T-helper 2 cell treated with Interferon-gamma antibody and Interleukin-4, amounts not matched to agents 5 μg/mL and 100 μg/mL, for 36 hours (primary cell): ENCODE data around the gene PDE3A.

Experiments used
- DNase-seq: peaks from one replicate; pipeline ENCODE4 v3.0.0; 2021; ENCODE audit warnings: low spot score
- H3K27ac Mint-ChIP-seq: one replicate; pipeline ENCODE4 v1.8.0; 2021; ENCODE audit warnings: mild to moderate bottlenecking, mixed read lengths
- H3K27me3 Mint-ChIP-seq: one replicate; pipeline ENCODE4 v1.8.0; 2021; ENCODE audit warnings: low read depth, mixed read lengths
- H3K36me3 Mint-ChIP-seq: one replicate; pipeline ENCODE4 v1.8.0; 2021; ENCODE audit warnings: low read depth, mixed read lengths
- H3K4me1 Mint-ChIP-seq: one replicate; pipeline ENCODE4 v1.8.0; 2021; ENCODE audit warnings: low read depth, mixed read lengths
- H3K4me3 Mint-ChIP-seq: one replicate; pipeline ENCODE4 v1.8.0; 2022; ENCODE audit warnings: mild to moderate bottlenecking, moderate library complexity, mixed read lengths
- H3K9me3 Mint-ChIP-seq: one replicate; pipeline ENCODE4 v1.8.0; 2021; ENCODE audit warnings: mixed read lengths

Gene PDE3A

GRCh38 chr12:20443792-20444191 lies 75.5 kb downstream of the PDE3A start:
- Mint-ChIP-seq H3K4me3 (no peak overlapping the region), H3K27me3 (no peaks in the 10 kb centered on the region), H3K36me3 (no peaks in the 10 kb centered on the region), H3K27ac (no peak overlapping the region), H3K4me1 (no peaks in the 10 kb centered on the region), H3K9me3 (no peaks in the 10 kb centered on the region)
- DNase-seq = no peak

- no peaks in the 10 kb centered on the region for H3K27me3 Mint-ChIP-seq
Observed at GRCh38 chr12:20444595-20445170, 76.3 kb downstream of the PDE3A start.

GRCh38 chr12:20445687-20446086 lies 77.3 kb downstream of the PDE3A start:
- Mint-ChIP-seq H3K4me1 (no peaks in the 10 kb centered on the region), H3K36me3 (no peaks in the 10 kb centered on the region), H3K27ac (no peak overlapping the region), H3K4me3 (no peak overlapping the region), H3K27me3 (no peaks in the 10 kb centered on the region), H3K9me3 (no peaks in the 10 kb centered on the region)
- no peak for DNase-seq

More at GRCh38 chr12:20444595-20445170, 76.3 kb downstream of the PDE3A start:
- DNase-seq = no peak
- H3K9me3 Mint-ChIP-seq = no peaks in the 10 kb centered on the region
- H3K4me1 Mint-ChIP-seq = no peaks in the 10 kb centered on the region
- no peak overlapping the region for H3K4me3 Mint-ChIP-seq
- H3K27ac Mint-ChIP-seq = no peak overlapping the region
- H3K36me3 Mint-ChIP-seq = no peaks in the 10 kb centered on the region

- Mint-ChIP-seq H3K4me1 (no peaks in the 10 kb centered on the region), H3K9me3 (no peaks in the 10 kb centered on the region), H3K4me3 (no peak overlapping the region), H3K27me3 (no peaks in the 10 kb centered on the region), H3K27ac (no peak overlapping the region), H3K36me3 (no peaks in the 10 kb centered on the region)
- no peak for DNase-seq
Observed at GRCh38 chr12:20446836-20447235, 78.5 kb downstream of the PDE3A start.

GRCh38 chr12:20448781-20449180 lies 80.4 kb downstream of the PDE3A start:
- H3K9me3 Mint-ChIP-seq = no peaks in the 10 kb centered on the region
- no peaks in the 10 kb centered on the region for H3K4me1 Mint-ChIP-seq
- H3K4me3 Mint-ChIP-seq = no peak overlapping the region
- H3K36me3 Mint-ChIP-seq = no peaks in the 10 kb centered on the region
- no peak overlapping the region for H3K27ac Mint-ChIP-seq
- no peaks in the 10 kb centered on the region for H3K27me3 Mint-ChIP-seq
- DNase-seq = no peak

- Mint-ChIP-seq H3K4me1 (no peaks in the 10 kb centered on the region), H3K36me3 (no peaks in the 10 kb centered on the region), H3K27me3 (no peaks in the 10 kb centered on the region), H3K27ac (no peak overlapping the region), H3K9me3 (no peaks in the 10 kb centered on the region), H3K4me3 (no peak overlapping the region)
- no peak for DNase-seq
Observed at GRCh38 chr12:20450591-20451180, 82.3 kb downstream of the PDE3A start.

GRCh38 chr12:20451761-20452160 lies 83.4 kb downstream of the PDE3A start:
- Mint-ChIP-seq H3K36me3 (no peaks in the 10 kb centered on the region), H3K9me3 (no peaks in the 10 kb centered on the region), H3K27me3 (no peaks in the 10 kb centered on the region), H3K27ac (no peak overlapping the region), H3K4me3 (no peak overlapping the region), H3K4me1 (no peaks in the 10 kb centered on the region)
- DNase-seq = no peak

- Mint-ChIP-seq H3K4me3 (no peak overlapping the region), H3K4me1 (no peaks in the 10 kb centered on the region), H3K36me3 (no peaks in the 10 kb centered on the region), H3K27ac (no peak overlapping the region), H3K27me3 (no peaks in the 10 kb centered on the region), H3K9me3 (no peaks in the 10 kb centered on the region)
- no peak for DNase-seq
Observed at GRCh38 chr12:20452496-20453010, 84.2 kb downstream of the PDE3A start.

GRCh38 chr12:20453756-20454310 lies 85.5 kb downstream of the PDE3A start:
- no peak overlapping the region for H3K27ac Mint-ChIP-seq
- H3K9me3 Mint-ChIP-seq = no peaks in the 10 kb centered on the region
- no peak overlapping the region for H3K4me3 Mint-ChIP-seq
- H3K27me3 Mint-ChIP-seq = no peaks in the 10 kb centered on the region
- no peaks in the 10 kb centered on the region for H3K36me3 Mint-ChIP-seq
- no peaks in the 10 kb centered on the region for H3K4me1 Mint-ChIP-seq
- DNase-seq = no peak

GRCh38 chr12:20455001-20455706 lies 86.8 kb downstream of the PDE3A start:
- Mint-ChIP-seq H3K9me3 (no peaks in the 10 kb centered on the region), H3K4me3 (no peak overlapping the region), H3K27ac (no peak overlapping the region), H3K27me3 (no peaks in the 10 kb centered on the region), H3K36me3 (no peaks in the 10 kb centered on the region), H3K4me1 (no peaks in the 10 kb centered on the region)
- DNase-seq = no peak

GRCh38 chr12:20457582-20457981 lies 89.2 kb downstream of the PDE3A start:
- no peaks in the 10 kb centered on the region for H3K27me3 Mint-ChIP-seq
- no peaks in the 10 kb centered on the region for H3K36me3 Mint-ChIP-seq
- no peaks in the 10 kb centered on the region for H3K9me3 Mint-ChIP-seq
- no peak overlapping the region for H3K27ac Mint-ChIP-seq
- no peak for DNase-seq
- no peak overlapping the region for H3K4me3 Mint-ChIP-seq
- no peaks in the 10 kb centered on the region for H3K4me1 Mint-ChIP-seq

GRCh38 chr12:20458011-20458410 lies 89.7 kb downstream of the PDE3A start:
- no peaks in the 10 kb centered on the region for H3K4me1 Mint-ChIP-seq
- no peaks in the 10 kb centered on the region for H3K27me3 Mint-ChIP-seq
- no peak for DNase-seq
- H3K9me3 Mint-ChIP-seq = no peaks in the 10 kb centered on the region
- H3K36me3 Mint-ChIP-seq = no peaks in the 10 kb centered on the region
- no peak overlapping the region for H3K27ac Mint-ChIP-seq
- H3K4me3 Mint-ChIP-seq = no peak overlapping the region

GRCh38 chr12:20459920-20460319 lies 91.6 kb downstream of the PDE3A start:
- Mint-ChIP-seq H3K9me3 (no peaks in the 10 kb centered on the region), H3K27ac (no peak overlapping the region), H3K4me1 (no peaks in the 10 kb centered on the region), H3K36me3 (no peaks in the 10 kb centered on the region), H3K4me3 (no peak overlapping the region), H3K27me3 (no peaks in the 10 kb centered on the region)
- no peak for DNase-seq

GRCh38 chr12:20460956-20461355 lies 92.6 kb downstream of the PDE3A start:
- H3K27me3 Mint-ChIP-seq = no peaks in the 10 kb centered on the region
- H3K4me1 Mint-ChIP-seq = no peaks in the 10 kb centered on the region
- no peaks in the 10 kb centered on the region for H3K9me3 Mint-ChIP-seq
- H3K27ac Mint-ChIP-seq = no peak overlapping the region
- no peak for DNase-seq
- no peaks in the 10 kb centered on the region for H3K36me3 Mint-ChIP-seq
- H3K4me3 Mint-ChIP-seq = no peak overlapping the region
